HepG2 (cell line): Measurements from ENCODE around the gene AKAP8L.

Experiments used
- CBX2 ChIP-seq, 2 experiments: fragments of 200-600 bp in 1 of 2; sonication (generic); formaldehyde crosslinking in 1 of 2; IDR thresholded peaks; 2 replicates each; pipeline versions ENCODE4 v1.7.0 to v1.8.1; 2018 to 2022; ENCODE audit warnings: low read depth in 2 of 2, low read length in 1 of 2, mild to moderate bottlenecking in 1 of 2, missing genetic modification reagents in 1 of 2
- EP300 ChIP-seq, 3 experiments: sonication (generic) in 1 of 3; formaldehyde crosslinking in 1 of 3; IDR thresholded peaks; 2 replicates each; pipeline versions ENCODE4 v1.5.1 to v1.6.1; 2011 to 2020; ENCODE audit warnings: low read depth in 2 of 3, low read length in 2 of 3, borderline replicate concordance in 1 of 3, improper control_type of control experiment in 1 of 3, mild to moderate bottlenecking in 1 of 3, missing genetic modification reagents in 1 of 3, moderate library complexity in 1 of 3
- HMG20A ChIP-seq: IDR thresholded peaks from 2 replicates; pipeline ENCODE4 v1.6.1; 2016; ENCODE audit warnings: borderline replicate concordance
- NBN ChIP-seq: fragments of 450-650 bp; conservative IDR thresholded peaks from 2 replicates; pipeline ENCODE4 v1.6.1; 2017
- NCOR1 ChIP-seq: fragments of 200-600 bp; sonication (generic); IDR thresholded peaks from 2 replicates; pipeline ENCODE4 v1.7.0; 2017; ENCODE audit warnings: antibody characterized with exemption, low read length, borderline replicate concordance
- POLR2A ChIP-seq, 2 experiments: IDR thresholded peaks; 2 replicates each; pipeline ENCODE4 v1.6.1; 2011; ENCODE audit warnings: low read depth in 2 of 2, low read length in 2 of 2, mild to moderate bottlenecking in 1 of 2, moderate library complexity in 1 of 2; ENCODE audit not compliant: insufficient read depth in 1 of 2
- POLR2AphosphoS5 ChIP-seq: IDR thresholded peaks from 2 replicates; pipeline ENCODE4 v1.6.1; 2012; ENCODE audit warnings: low read depth, low read length
- SMC3 ChIP-seq: IDR thresholded peaks from 2 replicates; pipeline ENCODE4 v1.6.1; 2011; ENCODE audit warnings: low read length, improper control_type of control experiment
- ZNF12 ChIP-seq: sonication (generic); formaldehyde crosslinking; IDR thresholded peaks from 2 replicates; pipeline ENCODE4 v1.5.0; 2020; ENCODE audit warnings: missing genetic modification reagents
- ZNF143 ChIP-seq: sonication (generic); formaldehyde crosslinking; IDR thresholded peaks from 2 replicates; pipeline ENCODE4 v1.4.0; 2020; ENCODE audit warnings: missing genetic modification reagents
- ZNF431 ChIP-seq: sonication (generic); formaldehyde crosslinking; IDR thresholded peaks from 2 replicates; pipeline ENCODE4 v1.9.0; 2022; ENCODE audit warnings: missing genetic modification reagents, low read depth, mild to moderate bottlenecking, borderline replicate concordance

DNA sequence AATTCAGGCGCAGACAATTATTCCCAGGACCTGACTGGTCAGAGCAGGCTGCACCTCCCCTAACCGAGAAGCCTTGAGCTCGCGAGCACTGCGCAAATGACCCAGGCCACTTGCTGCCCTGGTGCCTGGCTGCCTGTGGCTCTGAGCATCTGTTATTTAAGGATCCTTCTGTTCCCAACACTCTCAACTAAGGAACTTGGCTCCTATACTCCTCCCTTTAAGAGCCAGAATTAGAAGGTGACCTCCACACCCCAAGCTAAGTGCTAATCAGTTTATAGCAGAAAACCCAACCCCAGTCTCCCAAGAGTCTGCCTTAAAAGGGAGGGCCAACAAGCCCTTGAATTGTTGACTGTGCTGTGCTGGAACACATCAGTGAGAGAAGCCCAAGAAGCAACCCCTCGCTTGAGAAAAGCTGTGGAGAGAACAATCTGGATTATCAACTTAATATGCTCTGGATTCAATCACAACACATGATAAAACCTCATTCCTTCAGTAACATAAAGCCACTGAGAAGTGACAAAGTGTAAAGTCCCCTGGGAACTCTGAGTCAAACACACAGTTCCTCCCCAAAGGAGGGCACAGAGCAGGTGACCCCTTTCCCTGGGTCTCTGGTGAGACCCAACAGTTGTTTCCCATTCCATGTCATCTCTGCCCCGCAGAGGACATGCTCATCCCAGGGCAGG, 14.6 kb downstream of the AKAP8L start:
- TF ChIP-seq NCOR1 (no peak), SMC3 (no peak), POLR2AphosphoS5 (no peak), POLR2A (IDR thresholded peaks at IDR 0.05; ENCODE audit: insufficient read depth in 1 of 2, low read depth in 2 of 2, low read length in 2 of 2) (no peak), ZNF431 (CRISPR knock-in tag) (no peak), HMG20A (CRISPR knock-in tag) (no peak), ZNF12 (CRISPR knock-in tag) (no peak), ZNF143 (no peak), NBN (no peak), CBX2 (IDR thresholded peaks at IDR 0.05; ENCODE audit: low read depth, low read length) (no peak), CBX2 (CRISPR knock-in tag; IDR thresholded peaks at IDR 0.05; ENCODE audit: low read depth) (no peak), EP300 (IDR thresholded peaks at IDR 0.05; ENCODE audit: low read depth in 2 of 2, low read length in 2 of 2) (no peak), EP300 (CRISPR knock-in tag; IDR thresholded peaks at IDR 0.05; ENCODE audit: borderline replicate concordance) (no peak)
